ENCODE measurements around the gene BTG4.

DNA sequence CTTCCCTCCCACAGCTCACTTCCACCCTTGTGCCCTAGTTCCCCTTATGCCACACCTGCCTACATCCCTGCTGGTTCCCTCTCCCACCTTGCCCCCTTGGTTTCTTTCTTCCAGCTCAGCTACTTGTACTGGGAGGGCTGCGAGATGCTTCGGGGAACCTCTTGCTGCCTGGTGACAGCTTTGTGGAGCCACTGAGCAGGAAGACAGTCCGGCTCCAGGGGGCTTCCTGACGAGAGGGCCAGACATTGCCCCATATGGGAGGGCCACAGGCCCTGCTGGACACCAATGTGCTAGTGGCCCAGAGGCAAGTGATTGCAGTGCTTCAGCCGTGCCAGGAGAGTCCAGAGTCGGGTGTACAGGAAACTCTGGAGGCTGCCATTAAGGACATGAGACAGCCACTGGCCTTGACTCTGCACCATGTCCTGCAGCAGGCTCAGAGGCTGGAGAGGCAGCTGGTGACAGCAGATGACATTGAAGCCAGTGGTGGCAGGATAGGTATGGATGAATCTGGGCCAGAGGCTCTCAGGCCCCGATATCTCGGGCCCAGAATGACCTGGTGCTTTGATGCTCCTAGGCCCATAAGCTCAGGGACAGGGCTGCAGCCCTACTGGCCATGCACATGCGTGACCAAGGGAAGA, 54.3 kb downstream of the BTG4 start:
- TF ChIP-seq, protein P1, sequence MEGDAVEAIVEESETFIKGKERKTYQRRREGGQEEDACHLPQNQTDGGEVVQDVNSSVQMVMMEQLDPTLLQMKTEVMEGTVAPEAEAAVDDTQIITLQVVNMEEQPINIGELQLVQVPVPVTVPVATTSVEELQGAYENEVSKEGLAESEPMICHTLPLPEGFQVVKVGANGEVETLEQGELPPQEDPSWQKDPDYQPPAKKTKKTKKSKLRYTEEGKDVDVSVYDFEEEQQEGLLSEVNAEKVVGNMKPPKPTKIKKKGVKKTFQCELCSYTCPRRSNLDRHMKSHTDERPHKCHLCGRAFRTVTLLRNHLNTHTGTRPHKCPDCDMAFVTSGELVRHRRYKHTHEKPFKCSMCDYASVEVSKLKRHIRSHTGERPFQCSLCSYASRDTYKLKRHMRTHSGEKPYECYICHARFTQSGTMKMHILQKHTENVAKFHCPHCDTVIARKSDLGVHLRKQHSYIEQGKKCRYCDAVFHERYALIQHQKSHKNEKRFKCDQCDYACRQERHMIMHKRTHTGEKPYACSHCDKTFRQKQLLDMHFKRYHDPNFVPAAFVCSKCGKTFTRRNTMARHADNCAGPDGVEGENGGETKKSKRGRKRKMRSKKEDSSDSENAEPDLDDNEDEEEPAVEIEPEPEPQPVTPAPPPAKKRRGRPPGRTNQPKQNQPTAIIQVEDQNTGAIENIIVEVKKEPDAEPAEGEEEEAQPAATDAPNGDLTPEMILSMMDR (IDR thresholded peaks at IDR 0.05), result no peak
- TF ChIP-seq POLR2A (IDR thresholded peaks at IDR 0.05), result no peak

Measured in upper lobe of left lung (tissue), 4 donors.